Epidermal melanocyte (primary cell): ENCODE data around the gene INO80.
A peak's percentile ranks its signal among the peaks of the same experiment; 100 is the strongest.

Source experiments
- DNase-seq: peaks from one replicate; pipeline ENCODE4 v3.0.0; 2011; ENCODE audit warnings: low spot score; ENCODE audit not compliant: insufficient read length

INO80 gene

GRCh38 chr15:41006479-41006878 is 109.6 kb downstream of the INO80 start:
- DNase-seq = no peak

GRCh38 chr15:41004490-41004889 is 111.6 kb downstream of the INO80 start:
- DNase-seq = no peak

- DNase-seq = no peak
These were observed 114.4 kb downstream of the INO80 start for GRCh38 chr15:41001524-41002214.

- DNase-seq = peak; percentile 45
These were observed 116.9 kb downstream of the INO80 start for GRCh38 chr15:40999190-40999589.

- no peak for DNase-seq
These were observed 120.4 kb downstream of the INO80 start for GRCh38 chr15:40995656-40996055.

- DNase-seq = no peak
These were observed 123.3 kb downstream of the INO80 start for GRCh38 chr15:40992825-40993224.

- DNase-seq = no peak
These were observed 123.8 kb downstream of the INO80 start for GRCh38 chr15:40992241-40992741.

- no peak for DNase-seq
These were observed 124.7 kb downstream of the INO80 start for GRCh38 chr15:40991355-40991754.

GRCh38 chr15:40990789-40991188 is 125.3 kb downstream of the INO80 start:
- no peak for DNase-seq

- DNase-seq = no peak
These were observed 126.0 kb downstream of the INO80 start for GRCh38 chr15:40990080-40990479.

- no peak for DNase-seq
These were observed 127.9 kb downstream of the INO80 start for GRCh38 chr15:40988156-40988555.

GRCh38 chr15:40986820-40987219 is 129.3 kb downstream of the INO80 start:
- DNase-seq = no peak

GRCh38 chr15:40985541-40986330 is 130.3 kb downstream of the INO80 start:
- DNase-seq = no peak

GRCh38 chr15:40984964-40985363 is 131.1 kb downstream of the INO80 start:
- no peak for DNase-seq

GRCh38 chr15:40984406-40984805 is 131.7 kb downstream of the INO80 start:
- DNase-seq = no peak

- no peak for DNase-seq
These were observed 133.2 kb downstream of the INO80 start for GRCh38 chr15:40982855-40983254.

- no peak for DNase-seq
These were observed 134.9 kb downstream of the INO80 start for GRCh38 chr15:40981186-40981585.

- DNase-seq = no peak
These were observed 137.5 kb downstream of the INO80 start for GRCh38 chr15:40978562-40978961.

- DNase-seq = no peak
These were observed 137.9 kb downstream of the INO80 start for GRCh38 chr15:40978141-40978540.

- DNase-seq = no peak
These were observed 139.3 kb downstream of the INO80 start for GRCh38 chr15:40976819-40977218.

GRCh38 chr15:40974879-40975278 is 141.2 kb downstream of the INO80 start:
- no peak for DNase-seq

GRCh38 chr15:40969363-40969762 is 146.7 kb downstream of the INO80 start:
- DNase-seq = no peak
